HepG2 (cell line): Measurements from ENCODE around the gene RUFY2. TPM values are rescaled to one million over a fixed set of nuclear protein-coding genes. Genes with fewer than 3 reads are reported as not detected.
A peak's percentile ranks its signal among the peaks of the same experiment; 100 is the strongest.

ENCODE experiments used
- AGO2 ChIP-seq: fragments of 200-400 bp; formaldehyde crosslinking; optimal IDR thresholded peaks from 2 replicates; pipeline ENCODE3; 2017; ENCODE audit warnings: mild to moderate bottlenecking, low read depth, low read length, moderate library complexity
- BORCS8-MEF2B ChIP-seq: sonication (generic); formaldehyde crosslinking; IDR thresholded peaks from 2 replicates; pipeline ENCODE4 v1.8.0; 2022; ENCODE audit warnings: mild to moderate bottlenecking, missing genetic modification reagents
- GLI4 ChIP-seq: sonication (generic); formaldehyde crosslinking; IDR thresholded peaks from 2 replicates; pipeline ENCODE4 v1.5.1; 2020; ENCODE audit warnings: missing genetic modification reagents, mild to moderate bottlenecking, moderate library complexity, borderline replicate concordance
- HNRNPH1 ChIP-seq: fragments of 200-400 bp; formaldehyde crosslinking; optimal IDR thresholded peaks from 2 replicates; pipeline ENCODE3; 2017; ENCODE audit warnings: mild to moderate bottlenecking, low read depth, low read length
- HOXA5 ChIP-seq: sonication (generic); formaldehyde crosslinking; IDR thresholded peaks from 2 replicates; pipeline ENCODE4 v1.4.0; 2020; ENCODE audit warnings: missing genetic modification reagents
- ISL2 ChIP-seq: sonication (generic); formaldehyde crosslinking; IDR thresholded peaks from 2 replicates; pipeline ENCODE4 v1.5.0; 2020; ENCODE audit warnings: missing genetic modification reagents
- KLF16 ChIP-seq, 2 experiments: sonication (generic) in 1 of 2; formaldehyde crosslinking in 1 of 2; IDR thresholded peaks; 2 replicates each; pipeline versions ENCODE4 v1.6.1 to v1.8.0; 2016 to 2023; ENCODE audit warnings: missing genetic modification reagents in 2 of 2, missing compliant biosample characterization in 1 of 2
- NBN ChIP-seq: fragments of 450-650 bp; conservative IDR thresholded peaks from 2 replicates; pipeline ENCODE4 v1.6.1; 2017
- PCBP1 ChIP-seq: fragments of 200-400 bp; formaldehyde crosslinking; IDR thresholded peaks from 2 replicates; pipeline ENCODE4 v1.6.1; 2017; ENCODE audit warnings: mild to moderate bottlenecking, low read depth, low read length, borderline replicate concordance
- PLRG1 ChIP-seq: fragments of 450-650 bp; conservative IDR thresholded peaks from 2 replicates; pipeline ENCODE4 v1.6.1; 2016
- RORA ChIP-seq: sonication (generic); formaldehyde crosslinking; IDR thresholded peaks from 2 replicates; pipeline ENCODE4 v1.5.0; 2020; ENCODE audit warnings: mild to moderate bottlenecking, missing genetic modification reagents, moderate library complexity
- TRIM24 ChIP-seq: sonication (generic); formaldehyde crosslinking; IDR thresholded peaks from 2 replicates; pipeline ENCODE4 v1.8.0; 2022; ENCODE audit warnings: mild to moderate bottlenecking, missing genetic modification reagents
- ZNF230 ChIP-seq: sonication (generic); formaldehyde crosslinking; IDR thresholded peaks from 2 replicates; pipeline ENCODE4 v1.4.0; 2020; ENCODE audit warnings: mild to moderate bottlenecking, missing genetic modification reagents
- ZNF441 ChIP-seq: sonication (generic); formaldehyde crosslinking; IDR thresholded peaks from 2 replicates; pipeline ENCODE4 v1.7.0; 2021; ENCODE audit warnings: missing genetic modification reagents, borderline replicate concordance
- ZNF589 ChIP-seq: sonication (generic); formaldehyde crosslinking; conservative IDR thresholded peaks from 2 replicates; pipeline ENCODE4 v1.8.0; 2022; ENCODE audit warnings: mild to moderate bottlenecking, moderate library complexity, missing genetic modification reagents
- ZNF670 ChIP-seq: sonication (generic); formaldehyde crosslinking; IDR thresholded peaks from 2 replicates; pipeline ENCODE4 v1.8.0; 2022; ENCODE audit warnings: mild to moderate bottlenecking, missing genetic modification reagents, borderline replicate concordance
- ZNF883 ChIP-seq: sonication (generic); formaldehyde crosslinking; IDR thresholded peaks from 2 replicates; pipeline ENCODE4 v1.5.1; 2020; ENCODE audit warnings: mild to moderate bottlenecking, missing genetic modification reagents; ENCODE audit errors: not compliant biosample characterization
- polyA plus RNA-seq, 8 experiments: library from polyadenylated mRNA; depleted of rRNA in 3 of 8; stranded (reverse) in 7 of 8; unstranded in 1 of 8; fragments of >200 nt; fragmentation: Illumina TruSeq in 4 of 8; extraction: Trizol in 4 of 8; gene quantifications; 2 replicates each; pipeline versions ENCODE4 v1.2.1 to v1.2.3, GENCODE V29; 2011 to 2016; ENCODE audit warnings: low read depth in 4 of 8, missing spikeins in 1 of 8, mixed read lengths in 1 of 8; ENCODE audit not compliant: insufficient read depth in 1 of 8
- total RNA-seq, 5 experiments: library from RNA; depleted of rRNA; stranded (reverse); fragments of >200 nt; fragmentation: Illumina TruSeq; extraction: Trizol; gene quantifications; 2 replicates each; pipeline ENCODE4 v1.2.3, GENCODE V29; 2016; ENCODE audit warnings: low read depth in 1 of 5
- TF ChIP-seq, protein P1 (sequence below), 2 experiments: IDR thresholded peaks; 2 replicates each; pipeline ENCODE4 v1.6.1; 2011 to 2012; ENCODE audit warnings: low read length in 2 of 2, borderline replicate concordance in 1 of 2, low read depth in 1 of 2, mild to moderate bottlenecking in 1 of 2, moderate library complexity in 1 of 2
- TF ChIP-seq, protein P2 (sequence below): sonication (generic); formaldehyde crosslinking; IDR thresholded peaks from 2 replicates; pipeline ENCODE4 v1.4.0; 2020; ENCODE audit warnings: low read depth, missing genetic modification reagents
- TF ChIP-seq, protein P3 (sequence below): sonication (generic); formaldehyde crosslinking; IDR thresholded peaks from 2 replicates; pipeline ENCODE4 v1.4.0; 2020; ENCODE audit warnings: mild to moderate bottlenecking, missing genetic modification reagents, borderline replicate concordance

RUFY2 gene
- total and polyA plus RNA-seq, 2 of the 13 experiments (the other 11 are each of a cell fraction or from before 2014, with no cell fraction given): 10.1 to 16.1 TPM

DNA sequence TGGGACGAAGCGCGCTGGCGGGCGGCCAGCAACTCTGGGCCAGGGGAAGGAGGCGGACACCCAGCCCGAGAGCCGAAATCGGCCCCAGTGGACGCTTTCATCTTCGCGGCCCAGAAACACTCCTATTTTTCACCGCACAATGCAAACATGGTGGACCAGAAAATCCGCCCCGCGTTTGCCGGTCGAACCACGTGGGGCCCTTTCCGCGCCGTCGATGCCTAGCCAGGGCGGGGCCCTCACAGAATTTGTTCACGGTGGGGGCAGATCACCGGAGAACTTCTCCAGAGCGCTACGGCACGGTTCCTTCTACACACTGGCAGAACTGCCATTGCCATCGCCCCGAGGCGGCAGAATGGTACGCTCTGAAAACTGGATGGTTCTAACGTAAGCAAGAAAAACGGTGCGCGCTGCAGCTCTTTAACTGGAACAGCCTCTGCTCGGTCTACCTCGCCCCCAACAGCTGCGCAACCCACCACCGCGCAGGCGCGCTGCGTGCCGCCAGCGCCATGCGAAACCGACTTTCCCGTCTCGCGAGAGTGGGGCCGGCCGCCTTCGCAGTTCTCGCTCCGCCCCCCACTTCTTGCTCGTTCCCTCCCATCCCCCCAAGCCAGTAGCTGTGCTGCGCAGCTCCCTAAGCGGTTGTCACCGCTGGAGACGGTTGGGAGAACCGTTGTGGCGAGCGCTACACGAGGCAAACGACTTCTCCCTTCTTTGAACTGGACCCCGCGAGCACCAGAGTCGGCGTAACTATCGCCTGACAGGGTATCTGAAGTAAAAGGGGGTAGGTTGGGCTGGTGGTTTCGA is 75.4 kb downstream of the RUFY2 start, which contains the start of gene HNRNPH3 (continued):
- TF ChIP-seq ZNF670 (CRISPR knock-in tag) (peak; percentile 94; the same call in 1 of the 2 replicates), RORA (CRISPR knock-in tag) (no peak), ZNF230 (no peak; the same call in 1 of the 2 replicates), HOXA5 (peak; percentile 90), GLI4 (CRISPR knock-in tag) (peak; percentile 24; the same call in 1 of the 2 replicates), PCBP1 (no peak), ZNF883 (peak; percentile 42), PLRG1 (no peak), TRIM24 (CRISPR knock-in tag) (no peak), KLF16 (CRISPR knock-in tag; IDR thresholded peaks at IDR 0.05) (peak; percentile 62 to 97; a peak in 2 of 4 replicates), NBN (no peak), ZNF589 (CRISPR knock-in tag) (0 out of 2 replicates have a peak, but pooled peaks have one; percentile 83), ISL2 (CRISPR knock-in tag) (peak; percentile 59), ZNF441 (CRISPR knock-in tag) (peak; percentile 76), AGO2 (peak; percentile 86), HNRNPH1 (no peak), BORCS8-MEF2B (CRISPR knock-in tag) (no peak; the same call in none of the 2 replicates)
- TF ChIP-seq, protein P1, sequence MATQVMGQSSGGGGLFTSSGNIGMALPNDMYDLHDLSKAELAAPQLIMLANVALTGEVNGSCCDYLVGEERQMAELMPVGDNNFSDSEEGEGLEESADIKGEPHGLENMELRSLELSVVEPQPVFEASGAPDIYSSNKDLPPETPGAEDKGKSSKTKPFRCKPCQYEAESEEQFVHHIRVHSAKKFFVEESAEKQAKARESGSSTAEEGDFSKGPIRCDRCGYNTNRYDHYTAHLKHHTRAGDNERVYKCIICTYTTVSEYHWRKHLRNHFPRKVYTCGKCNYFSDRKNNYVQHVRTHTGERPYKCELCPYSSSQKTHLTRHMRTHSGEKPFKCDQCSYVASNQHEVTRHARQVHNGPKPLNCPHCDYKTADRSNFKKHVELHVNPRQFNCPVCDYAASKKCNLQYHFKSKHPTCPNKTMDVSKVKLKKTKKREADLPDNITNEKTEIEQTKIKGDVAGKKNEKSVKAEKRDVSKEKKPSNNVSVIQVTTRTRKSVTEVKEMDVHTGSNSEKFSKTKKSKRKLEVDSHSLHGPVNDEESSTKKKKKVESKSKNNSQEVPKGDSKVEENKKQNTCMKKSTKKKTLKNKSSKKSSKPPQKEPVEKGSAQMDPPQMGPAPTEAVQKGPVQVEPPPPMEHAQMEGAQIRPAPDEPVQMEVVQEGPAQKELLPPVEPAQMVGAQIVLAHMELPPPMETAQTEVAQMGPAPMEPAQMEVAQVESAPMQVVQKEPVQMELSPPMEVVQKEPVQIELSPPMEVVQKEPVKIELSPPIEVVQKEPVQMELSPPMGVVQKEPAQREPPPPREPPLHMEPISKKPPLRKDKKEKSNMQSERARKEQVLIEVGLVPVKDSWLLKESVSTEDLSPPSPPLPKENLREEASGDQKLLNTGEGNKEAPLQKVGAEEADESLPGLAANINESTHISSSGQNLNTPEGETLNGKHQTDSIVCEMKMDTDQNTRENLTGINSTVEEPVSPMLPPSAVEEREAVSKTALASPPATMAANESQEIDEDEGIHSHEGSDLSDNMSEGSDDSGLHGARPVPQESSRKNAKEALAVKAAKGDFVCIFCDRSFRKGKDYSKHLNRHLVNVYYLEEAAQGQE (IDR thresholded peaks at IDR 0.05; ENCODE audit: borderline replicate concordance in 1 of 2, low read depth in 1 of 2, low read length in 2 of 2): peak in 1 of 2 experiments; percentile 88; a peak in 2 of 4 replicates
- TF ChIP-seq, protein P2, sequence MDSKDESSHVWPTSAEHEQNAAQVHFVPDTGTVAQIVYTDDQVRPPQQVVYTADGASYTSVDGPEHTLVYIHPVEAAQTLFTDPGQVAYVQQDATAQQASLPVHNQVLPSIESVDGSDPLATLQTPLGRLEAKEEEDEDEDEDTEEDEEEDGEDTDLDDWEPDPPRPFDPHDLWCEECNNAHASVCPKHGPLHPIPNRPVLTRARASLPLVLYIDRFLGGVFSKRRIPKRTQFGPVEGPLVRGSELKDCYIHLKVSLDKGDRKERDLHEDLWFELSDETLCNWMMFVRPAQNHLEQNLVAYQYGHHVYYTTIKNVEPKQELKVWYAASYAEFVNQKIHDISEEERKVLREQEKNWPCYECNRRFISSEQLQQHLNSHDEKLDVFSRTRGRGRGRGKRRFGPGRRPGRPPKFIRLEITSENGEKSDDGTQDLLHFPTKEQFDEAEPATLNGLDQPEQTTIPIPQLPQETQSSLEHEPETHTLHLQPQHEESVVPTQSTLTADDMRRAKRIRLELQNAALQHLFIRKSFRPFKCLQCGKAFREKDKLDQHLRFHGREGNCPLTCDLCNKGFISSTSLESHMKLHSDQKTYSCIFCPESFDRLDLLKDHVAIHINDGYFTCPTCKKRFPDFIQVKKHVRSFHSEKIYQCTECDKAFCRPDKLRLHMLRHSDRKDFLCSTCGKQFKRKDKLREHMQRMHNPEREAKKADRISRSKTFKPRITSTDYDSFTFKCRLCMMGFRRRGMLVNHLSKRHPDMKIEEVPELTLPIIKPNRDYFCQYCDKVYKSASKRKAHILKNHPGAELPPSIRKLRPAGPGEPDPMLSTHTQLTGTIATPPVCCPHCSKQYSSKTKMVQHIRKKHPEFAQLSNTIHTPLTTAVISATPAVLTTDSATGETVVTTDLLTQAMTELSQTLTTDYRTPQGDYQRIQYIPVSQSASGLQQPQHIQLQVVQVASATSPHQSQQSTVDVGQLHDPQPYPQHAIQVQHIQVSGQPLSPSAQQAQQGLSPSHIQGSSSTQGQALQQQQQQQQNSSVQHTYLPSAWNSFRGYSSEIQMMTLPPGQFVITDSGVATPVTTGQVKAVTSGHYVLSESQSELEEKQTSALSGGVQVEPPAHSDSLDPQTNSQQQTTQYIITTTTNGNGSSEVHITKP (CRISPR knock-in tag): peak; percentile 95
- TF ChIP-seq, protein P3, sequence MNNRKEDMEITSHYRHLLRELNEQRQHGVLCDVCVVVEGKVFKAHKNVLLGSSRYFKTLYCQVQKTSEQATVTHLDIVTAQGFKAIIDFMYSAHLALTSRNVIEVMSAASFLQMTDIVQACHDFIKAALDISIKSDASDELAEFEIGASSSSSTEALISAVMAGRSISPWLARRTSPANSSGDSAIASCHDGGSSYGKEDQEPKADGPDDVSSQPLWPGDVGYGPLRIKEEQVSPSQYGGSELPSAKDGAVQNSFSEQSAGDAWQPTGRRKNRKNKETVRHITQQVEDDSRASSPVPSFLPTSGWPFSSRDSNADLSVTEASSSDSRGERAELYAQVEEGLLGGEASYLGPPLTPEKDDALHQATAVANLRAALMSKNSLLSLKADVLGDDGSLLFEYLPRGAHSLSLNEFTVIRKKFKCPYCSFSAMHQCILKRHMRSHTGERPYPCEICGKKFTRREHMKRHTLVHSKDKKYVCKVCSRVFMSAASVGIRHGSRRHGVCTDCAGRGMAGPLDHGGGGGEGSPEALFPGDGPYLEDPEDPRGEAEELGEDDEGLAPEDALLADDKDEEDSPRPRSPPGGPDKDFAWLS (CRISPR knock-in tag): no peak; the same call in 1 of the 2 replicates
